ENCODE results near the gene APOOL.
"Not testable (repeated sequence)": the region's sequence is repeated elsewhere in the genome, so short reads cannot be mapped to it uniquely, and the experiment has no call there.

Gene APOOL, protein sequence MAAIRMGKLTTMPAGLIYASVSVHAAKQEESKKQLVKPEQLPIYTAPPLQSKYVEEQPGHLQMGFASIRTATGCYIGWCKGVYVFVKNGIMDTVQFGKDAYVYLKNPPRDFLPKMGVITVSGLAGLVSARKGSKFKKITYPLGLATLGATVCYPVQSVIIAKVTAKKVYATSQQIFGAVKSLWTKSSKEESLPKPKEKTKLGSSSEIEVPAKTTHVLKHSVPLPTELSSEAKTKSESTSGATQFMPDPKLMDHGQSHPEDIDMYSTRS

DNA sequence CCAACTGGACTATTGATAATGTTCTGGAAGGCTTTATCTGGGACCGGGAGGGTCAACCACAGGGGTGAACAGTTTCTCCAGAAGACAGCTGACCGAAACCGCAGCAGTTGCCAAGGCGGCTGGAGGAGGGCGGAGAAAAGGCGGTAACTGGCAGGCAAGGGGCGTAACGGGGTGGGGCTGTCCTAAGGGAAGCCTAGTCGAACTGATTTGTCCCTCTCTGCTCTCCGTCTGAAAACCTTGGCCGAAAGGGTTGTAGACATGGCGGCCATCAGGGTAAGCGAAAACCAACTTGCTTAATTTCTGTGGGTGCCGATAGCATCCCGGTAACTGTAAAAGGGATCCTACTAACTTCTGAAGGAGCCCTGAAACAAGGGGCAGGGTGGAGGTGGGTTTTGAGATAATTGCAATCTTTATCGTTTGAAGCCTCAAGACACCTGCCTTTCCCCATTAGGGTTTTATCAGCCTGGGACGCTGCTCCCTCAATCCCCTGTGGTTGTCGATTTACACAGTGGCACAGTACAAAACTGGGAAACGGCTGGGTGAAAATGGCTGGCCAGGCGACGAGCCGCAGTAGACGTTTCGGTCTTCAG, at the start of gene APOOL:
Gene APOOL, plus strand, starts transcription at position 223 of the 590 bp plus-strand sequence. Its CDS starts 36 bp downstream, at position 259.
- peak; percentile 84 to 94 (median 85) for DNase-seq

DNA sequence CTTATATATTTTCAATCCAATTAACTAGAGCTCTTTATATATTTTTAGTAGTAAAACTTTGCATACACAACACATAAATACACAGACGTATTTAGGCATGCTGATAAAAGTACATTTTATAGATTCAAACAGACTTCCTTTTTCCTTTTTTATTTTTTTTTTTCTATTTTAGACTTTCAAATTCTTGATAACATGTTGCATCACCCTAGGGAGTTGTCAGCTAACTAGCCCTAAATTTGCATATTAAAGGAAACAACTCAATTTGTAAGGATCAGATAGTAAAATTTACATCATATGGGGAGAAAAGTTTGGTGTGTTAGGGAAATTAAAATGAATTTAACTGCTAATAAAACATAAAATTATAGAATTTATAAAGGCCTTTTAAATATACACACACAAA, 47.4 kb upstream of the APOOL start:
- DNase-seq, result no peak

DNA sequence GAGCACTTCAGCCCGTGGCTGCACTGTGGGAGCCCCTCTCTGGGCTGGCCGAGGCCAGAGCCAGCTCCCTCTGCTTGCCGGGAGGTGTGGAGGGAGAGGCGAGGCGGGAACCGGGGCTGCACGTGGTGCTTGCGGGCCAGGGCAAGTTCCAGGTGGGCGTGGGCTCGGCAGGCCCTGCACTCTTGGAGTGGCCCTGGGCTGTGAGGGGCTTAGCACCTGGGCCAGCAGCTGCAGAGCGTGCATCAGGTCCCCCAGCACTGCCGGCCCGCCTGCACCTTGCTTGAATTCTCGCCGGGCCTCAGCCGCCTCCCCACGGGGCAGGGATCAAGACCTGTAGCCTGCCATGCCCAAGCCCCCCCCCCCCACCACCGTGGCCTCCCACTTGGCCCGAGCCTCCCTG, 28.9 kb upstream of the APOOL start:
- DNase-seq, result no peak

DNA sequence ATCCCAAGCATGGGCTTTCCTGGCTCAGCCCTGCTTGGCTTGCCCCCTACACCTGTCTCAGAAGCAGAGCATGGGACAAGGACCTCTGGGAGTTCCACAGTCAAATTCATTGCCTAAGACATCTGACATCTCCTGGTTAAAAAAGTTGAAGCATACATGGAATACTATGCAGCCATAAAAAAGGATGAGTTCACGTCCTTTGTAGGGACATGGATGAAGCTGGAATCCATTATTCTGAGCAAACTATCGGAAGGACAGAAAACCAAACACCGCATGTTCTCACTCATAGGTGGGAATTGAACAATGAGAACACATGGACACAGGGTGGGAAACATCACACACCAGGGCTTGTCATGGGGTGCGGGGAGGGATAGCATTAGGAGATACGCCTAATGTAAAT, 11.9 kb upstream of the APOOL start:
- not testable (repeated sequence) for DNase-seq

DNA sequence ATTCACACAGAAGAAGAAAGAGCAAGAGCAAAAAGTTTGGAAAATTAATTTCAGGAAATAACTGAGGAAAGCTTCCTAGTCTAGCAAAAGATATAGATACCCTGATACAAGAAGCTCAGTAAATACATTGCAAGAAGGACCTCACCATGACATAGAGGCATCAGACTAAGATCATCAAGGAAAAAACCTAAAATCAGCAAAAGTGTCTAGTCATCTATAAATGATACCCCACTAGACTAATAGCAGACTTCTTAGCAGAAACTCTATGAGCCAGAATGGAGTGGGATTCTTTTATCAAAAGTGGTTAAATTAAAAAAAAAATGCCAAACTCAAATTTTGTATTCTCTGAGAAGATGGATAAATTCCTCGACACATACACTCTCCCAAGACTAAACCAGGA, 10.5 kb upstream of the APOOL start:
- no peak for DNase-seq

DNA sequence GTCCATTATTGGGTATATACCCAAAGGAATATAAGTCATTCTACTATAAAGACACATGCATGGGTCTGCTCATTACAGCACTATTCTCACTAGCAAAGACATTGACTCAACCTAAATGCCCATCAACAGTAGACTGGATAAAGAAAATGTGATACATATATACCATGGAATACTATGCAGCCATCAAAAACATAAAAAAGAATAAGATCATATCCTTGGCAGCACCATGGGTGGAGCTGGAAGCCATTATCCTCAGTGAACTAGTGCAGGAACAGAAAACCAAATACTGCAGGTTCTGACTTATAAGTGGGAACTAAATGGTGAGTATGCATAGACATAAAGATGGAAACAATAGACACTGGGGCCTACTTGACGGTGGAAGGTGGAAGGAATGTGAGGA, 2.3 kb upstream of the APOOL start:
- no peak for DNase-seq

DNA sequence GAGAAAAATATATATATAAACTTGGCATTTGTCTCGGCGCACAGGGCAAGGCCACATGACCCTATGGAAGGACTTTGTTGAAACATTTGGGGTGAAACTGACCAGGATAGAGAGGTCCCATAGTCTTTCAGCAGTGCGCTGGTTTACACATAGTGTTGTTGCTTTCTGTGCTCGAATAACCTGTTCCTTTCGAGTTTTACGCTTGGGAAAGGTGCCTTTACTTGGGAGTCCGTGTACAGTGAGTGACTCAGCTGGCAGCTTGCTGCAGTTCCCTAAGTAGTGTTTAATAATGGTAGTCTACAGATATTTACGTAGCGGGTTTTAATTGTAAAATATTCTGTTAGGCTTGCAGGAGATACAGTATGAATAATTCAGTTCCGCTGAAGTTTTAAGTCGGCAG, 578 bp downstream of the APOOL start:
- DNase-seq, result peak in 1 of 3 experiments; percentile 57

DNA sequence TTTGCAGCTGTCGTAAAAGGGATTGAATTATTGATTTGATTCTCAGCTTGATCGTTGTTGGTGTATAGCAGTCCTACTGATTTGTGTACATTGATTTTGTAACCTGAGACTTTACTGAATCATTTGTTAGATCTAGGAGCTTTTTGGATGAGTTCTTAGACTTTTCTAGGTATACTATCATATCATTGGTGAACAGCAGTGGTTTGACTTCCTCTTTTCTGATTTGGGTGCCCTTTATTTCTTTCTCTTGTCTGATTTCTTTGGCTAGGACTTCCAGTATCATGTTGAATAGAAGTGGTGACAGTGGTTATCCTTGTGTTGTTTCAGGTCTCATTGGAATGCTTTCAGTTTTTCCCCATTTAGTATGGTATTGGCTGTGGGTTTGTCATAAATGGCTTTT, 8.4 kb downstream of the APOOL start:
- DNase-seq, result no peak

DNA sequence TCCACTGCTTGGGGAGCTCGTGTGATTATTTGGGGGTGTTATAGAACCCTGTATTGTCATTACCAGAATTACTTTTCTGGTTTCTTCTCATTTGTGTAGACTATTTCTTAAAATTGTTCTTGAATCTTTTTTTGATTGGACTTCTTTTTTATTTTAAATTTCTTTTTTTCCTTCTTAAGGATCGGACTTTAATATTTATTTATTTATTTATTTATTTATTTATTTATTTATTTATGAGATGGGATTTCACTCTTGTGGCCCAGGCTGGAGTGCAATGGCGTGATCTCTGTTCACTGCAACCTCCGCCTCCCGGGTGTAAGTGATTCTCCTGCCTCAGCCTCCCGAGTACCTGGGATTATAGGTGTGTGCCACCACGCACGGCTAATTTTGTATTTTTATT, 11.7 kb downstream of the APOOL start:
- not testable (repeated sequence) for DNase-seq

DNA sequence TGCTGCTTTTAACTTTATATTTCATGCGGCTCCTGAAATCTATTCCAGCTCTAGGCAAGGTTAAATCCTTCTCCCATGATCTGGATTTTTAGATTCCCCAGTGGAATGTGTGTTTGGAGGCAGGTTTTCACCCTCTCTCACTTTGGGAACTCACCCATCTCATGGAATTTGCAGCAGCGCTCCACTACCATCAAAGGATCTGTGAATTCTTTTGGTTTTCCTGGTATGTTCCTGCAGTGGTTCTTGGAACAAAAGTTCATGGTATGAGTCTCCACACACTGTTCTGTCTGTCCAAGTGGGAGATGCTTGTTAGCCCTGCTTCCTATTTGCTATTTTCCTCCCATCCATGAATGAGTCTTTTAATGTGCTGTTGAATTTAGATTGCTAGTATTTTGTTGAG, 14.0 kb downstream of the APOOL start:
- DNase-seq, result no peak

DNA sequence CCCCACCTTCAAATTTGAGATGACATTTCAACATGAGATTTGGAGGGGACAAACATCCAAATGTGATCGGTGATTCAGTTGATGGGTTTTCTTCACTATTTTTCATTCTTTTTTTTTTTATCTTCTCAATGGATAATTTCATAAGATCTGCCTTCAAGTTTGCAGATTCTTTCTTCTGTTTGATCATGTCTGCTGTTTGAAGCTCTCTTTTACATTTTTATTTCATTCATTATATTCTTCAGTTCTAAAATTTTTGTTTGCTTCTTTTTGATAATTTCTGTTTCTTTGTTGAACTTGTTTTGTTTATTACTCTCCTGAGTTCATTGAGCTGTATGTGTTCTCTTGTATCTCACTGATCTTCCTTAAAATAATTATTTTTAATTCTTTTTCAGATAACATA, 14.8 kb downstream of the APOOL start:
- no peak for DNase-seq

DNA sequence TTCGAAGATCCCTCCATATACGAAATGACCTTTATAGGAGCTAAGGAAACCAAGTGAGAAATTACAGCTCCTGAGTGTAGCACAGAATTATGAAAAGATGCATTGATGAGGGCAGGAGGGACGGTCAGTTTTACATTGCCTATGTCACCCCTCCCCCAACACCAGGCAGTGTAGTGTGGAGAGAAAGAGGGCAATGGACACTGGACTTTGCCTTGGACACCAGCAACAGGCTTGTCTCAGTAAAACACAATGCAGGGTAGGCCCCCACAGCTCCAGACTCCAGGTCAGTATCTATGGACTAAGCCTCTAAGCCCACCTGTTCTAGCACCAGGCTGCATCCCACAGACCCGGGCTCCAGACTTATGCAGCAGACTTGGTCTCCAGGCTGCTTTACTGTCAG, 16.5 kb downstream of the APOOL start:
- DNase-seq, result no peak

DNA sequence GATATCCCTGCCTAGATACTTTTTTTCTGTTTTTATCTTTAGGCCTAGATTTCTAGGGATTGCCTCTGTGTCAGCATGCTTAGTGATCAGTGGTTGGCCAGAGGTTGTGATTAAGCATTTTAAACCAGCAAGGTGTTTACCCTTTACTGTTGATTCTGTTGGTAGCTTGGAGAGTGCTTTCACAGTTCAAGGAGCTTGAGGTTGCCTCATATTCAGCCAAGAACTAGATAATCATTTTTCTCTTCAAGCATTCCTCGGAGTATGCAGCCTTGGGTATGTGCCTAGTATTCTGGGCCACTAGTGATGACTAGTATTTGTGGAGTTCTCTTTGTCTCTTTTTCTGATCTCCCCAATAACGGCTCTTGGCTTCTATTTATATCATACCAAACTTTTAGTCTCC, 20.4 kb downstream of the APOOL start:
- no peak for DNase-seq

DNA sequence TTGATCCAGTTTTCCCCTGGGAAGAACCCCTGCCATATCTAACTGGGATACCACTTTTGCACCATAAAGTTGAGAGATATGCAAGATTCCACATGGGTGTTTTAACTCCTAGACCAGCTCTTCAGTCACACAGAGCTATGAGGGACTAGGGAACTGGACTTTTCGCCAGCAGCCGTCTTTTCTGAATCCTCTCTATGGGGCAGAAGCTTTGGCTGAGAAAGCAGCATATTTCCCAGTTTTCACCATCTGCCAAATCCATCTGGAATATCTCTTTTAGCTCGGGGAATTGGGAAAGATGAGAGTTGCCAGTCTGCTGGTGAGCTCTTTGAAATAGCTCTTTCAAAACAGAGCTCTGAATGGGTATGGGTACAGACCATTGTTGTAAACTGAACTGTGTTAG, 20.9 kb downstream of the APOOL start:
- DNase-seq, result no peak

DNA sequence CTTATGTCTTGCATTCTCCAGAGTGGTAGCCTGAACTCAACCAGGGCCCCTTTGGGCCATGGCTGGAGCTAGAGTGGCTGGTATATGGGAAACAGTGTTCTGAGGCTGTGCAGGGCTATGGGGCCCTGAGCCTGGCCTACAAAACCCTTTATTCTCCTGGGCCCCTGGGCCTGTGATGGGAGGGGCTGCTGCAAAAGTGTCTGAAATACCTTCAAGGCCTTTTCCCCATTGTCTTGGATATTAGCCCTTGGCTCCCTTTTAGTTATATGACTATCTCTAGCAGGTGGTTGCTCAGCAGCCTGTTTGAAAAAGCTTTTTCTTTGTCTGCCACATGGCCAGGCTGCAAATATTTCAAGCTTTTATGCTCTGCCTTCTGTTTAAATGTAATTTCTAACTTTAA, 22.5 kb downstream of the APOOL start:
- no peak for DNase-seq

DNA sequence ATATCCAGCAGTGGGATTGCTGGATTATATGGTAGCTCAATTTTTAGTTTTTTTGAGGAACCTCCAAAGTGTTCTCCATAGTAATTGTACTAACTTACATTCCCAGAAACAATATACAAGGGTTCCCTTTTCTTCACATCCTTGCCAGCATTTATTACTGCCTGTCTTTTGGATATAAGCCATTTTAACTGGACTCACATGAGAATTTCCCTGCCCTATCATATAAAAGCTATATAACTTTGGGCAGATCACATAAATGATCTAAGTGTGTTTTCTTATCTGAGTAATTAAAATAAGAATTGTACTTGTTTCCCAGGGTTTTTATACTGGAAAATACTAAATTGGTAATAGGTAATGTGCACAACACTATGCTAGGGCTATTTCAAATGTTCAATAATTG, 25.4 kb downstream of the APOOL start:
- DNase-seq, result no peak

DNA sequence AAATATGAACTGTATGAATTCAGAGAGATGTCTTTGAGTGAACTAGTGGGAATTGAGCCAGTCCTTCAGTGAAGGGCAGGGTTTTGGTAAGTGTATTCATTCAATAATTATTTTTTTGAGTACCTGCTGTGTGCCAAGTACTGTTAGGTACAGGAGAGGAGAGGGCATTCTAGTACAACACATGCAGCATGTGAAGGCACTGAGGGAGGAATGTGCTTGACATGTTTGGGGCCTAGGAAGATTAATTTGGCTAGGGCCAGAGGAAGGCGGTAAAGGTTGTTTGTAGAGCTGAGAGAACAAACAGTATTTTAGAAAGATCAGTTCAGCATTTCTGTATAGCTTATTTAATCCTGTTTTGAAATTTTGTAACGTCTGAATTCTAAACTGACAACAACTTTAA, 27.8 kb downstream of the APOOL start:
- DNase-seq, result no peak

DNA sequence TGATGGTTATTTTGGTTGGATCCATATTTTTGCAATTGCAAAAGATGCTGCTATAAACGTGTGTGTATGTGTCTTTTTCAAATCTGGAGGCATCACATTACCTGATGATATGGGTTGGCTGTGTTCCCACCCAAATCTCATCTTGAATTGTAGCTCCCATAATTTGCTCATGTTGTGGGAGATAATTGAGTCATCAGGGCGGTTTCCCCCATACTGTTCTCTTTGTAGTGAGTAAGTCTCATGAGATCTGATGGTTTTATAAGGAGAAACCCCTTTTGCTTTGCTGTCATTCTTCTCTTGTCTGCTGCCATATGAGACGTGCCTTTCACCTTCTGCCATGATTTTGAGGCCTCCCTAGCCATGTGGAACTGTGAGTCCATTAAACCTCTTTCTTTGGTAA, 33.4 kb downstream of the APOOL start:
- DNase-seq, result no peak

DNA sequence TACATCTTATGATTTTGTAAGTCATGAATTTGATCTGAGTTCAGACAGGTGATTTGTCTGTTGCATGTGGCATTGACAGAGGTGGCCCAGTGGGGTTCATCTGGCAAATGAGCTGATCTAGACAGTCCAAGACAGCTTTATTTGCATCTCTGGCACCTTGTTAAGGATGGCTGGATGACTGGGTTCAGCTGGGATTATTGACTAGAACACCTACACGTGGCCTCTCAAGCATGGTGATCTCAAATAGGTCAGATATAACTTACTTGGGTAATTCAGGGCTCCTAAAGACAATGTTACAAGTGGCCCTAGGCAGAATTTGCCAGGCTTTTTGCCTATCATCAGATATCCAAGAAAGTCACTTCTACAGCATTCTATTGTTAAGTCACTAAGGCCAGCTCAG, 48.0 kb downstream of the APOOL start:
- DNase-seq, result no peak

DNA sequence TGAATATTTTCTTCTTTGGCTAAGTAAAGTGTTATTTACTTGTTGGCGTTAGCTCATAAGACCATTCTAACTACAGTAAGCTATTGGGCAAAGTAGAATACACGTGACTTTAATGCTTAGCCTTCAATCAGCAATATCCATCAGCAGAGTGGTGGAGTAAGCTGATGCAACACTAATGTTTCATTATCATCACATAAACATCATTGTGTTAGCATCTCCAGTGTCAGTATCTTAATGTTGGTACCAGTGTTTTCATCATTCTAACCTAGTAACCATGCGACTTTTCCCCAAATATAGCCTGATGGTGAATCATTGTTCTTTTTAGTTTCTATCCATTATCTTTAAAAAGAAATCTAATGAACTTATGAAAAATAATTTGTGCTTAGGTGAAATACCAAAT, 48.5 kb downstream of the APOOL start:
- no peak for DNase-seq

DNA sequence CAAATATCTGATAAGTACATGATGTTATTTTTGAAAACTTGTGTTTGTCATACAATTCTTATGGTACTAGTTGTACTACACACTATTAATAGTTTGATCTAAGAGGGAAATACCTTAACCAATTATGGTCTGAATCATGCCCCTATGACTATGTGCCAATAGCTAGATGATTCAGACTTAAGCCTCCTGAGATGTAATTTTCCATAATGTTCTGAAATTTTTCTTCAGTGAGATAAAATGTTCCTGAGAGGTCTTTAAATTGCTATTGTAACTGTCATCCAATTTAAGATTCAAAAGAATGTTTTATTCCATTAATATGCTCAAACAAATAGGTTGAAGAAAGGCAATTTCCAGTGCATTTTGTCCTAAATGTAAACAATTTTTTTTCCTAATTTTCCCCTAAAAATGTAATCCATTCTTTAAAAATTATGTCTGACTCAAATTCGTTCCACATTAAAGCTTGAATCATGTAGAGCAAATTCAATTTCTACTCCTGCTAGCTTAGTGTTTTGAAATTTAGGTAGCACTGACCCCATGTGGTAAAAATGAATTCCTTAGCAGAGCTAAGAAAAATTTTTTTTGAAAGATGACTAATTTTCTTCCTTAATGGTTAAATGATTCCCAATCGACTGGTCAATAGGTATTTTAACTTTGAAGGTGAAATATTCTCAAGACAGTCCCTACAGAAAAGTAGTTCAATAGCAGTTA, 49.1 kb downstream of the APOOL start:
- peak in 1 of 3 experiments; percentile 26 for DNase-seq

DNA sequence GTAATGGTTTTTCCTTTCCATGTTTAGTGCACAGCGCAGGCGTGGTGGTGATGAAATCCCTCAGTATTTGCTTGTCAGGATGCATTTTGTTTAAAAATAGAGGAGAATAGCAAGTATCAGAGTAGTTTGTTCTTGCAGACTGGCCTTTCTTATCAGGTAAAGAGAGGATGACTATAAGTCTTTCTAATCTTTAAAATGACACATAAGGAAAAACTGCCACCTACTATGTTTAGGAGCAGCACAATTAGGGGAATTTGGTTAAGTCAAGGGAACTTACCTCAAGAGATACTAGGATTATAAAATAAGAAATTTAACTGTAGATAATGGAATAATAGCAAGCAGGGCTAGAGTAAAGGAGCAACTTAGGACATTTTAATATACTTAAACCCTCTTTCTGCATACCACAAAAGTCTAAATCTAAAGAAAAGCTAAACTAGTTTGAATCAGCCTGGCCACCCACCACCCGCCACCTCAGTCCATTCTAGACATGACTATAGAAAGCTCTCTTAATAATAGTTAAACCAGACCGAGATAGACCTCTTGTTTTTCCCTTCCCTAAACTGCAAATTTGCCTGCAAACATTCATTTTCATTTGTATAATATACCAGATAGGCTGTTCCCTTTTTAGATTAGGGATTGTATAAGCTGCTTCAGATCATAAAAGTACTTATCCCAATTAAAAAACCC, 62.0 kb downstream of the APOOL start:
- no peak for DNase-seq

DNA sequence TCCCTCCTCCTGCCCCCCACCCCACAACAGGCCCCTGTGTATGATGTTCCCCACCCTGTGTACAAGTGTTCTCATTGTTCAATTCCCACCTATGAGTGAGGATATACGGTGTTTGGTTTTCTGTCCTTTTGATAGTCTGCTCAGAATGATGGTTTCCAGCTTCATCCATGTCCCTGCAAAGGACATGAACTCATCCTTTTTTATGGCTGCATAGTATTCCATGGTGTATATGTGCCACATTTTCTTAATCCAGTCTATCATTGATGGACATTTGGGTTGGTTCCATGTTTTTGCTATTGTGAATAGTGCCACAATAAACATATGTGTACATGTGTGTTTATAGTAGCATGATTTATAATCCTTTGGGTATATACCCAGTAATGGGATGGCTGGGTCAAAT, 73.6 kb downstream of the APOOL start:
- DNase-seq, result not testable (repeated sequence)
